NB4 (cell line): Measurements from ENCODE around the gene LRRC3C.

Experiments
- DNase-seq: peaks from one replicate; pipeline ENCODE4 v3.0.0; 2010; ENCODE audit warnings: low read depth
- H3K4me3 ChIP-seq: one replicate; pipeline ENCODE4 v1.5.1; 2011; ENCODE audit warnings: mild to moderate bottlenecking, low read depth, low read length, moderate library complexity
- CTCF ChIP-seq: IDR thresholded peaks from one replicate; pipeline ENCODE4 v1.5.1; 2012; ENCODE audit warnings: low read depth, low read length
- MAX ChIP-seq: IDR thresholded peaks from 2 replicates; pipeline ENCODE4 v1.6.1; 2011; ENCODE audit warnings: low read depth, low read length
- MYC ChIP-seq: IDR thresholded peaks from 2 replicates; pipeline ENCODE4 v1.6.1; 2011; ENCODE audit warnings: low read depth, low read length
- POLR2A ChIP-seq: IDR thresholded peaks from 2 replicates; pipeline ENCODE4 v1.6.1; 2011; ENCODE audit warnings: mild to moderate bottlenecking; ENCODE audit not compliant: insufficient read length; ENCODE audit errors: extremely low read depth

LRRC3C gene

GRCh38 chr17:39950871-39951348, 23.4 kb downstream of the LRRC3C start:
- DNase-seq: peak; percentile 46
- no peak overlapping the region for H3K4me3 ChIP-seq
- TF ChIP-seq MAX: no peak
- TF ChIP-seq POLR2A: no peak
- TF ChIP-seq CTCF: no peak
- no peak for TF ChIP-seq MYC

GRCh38 chr17:39951924-39952679, 24.6 kb downstream of the LRRC3C start:
- no peak for TF ChIP-seq CTCF
- TF ChIP-seq MYC: no peak
- no peak for TF ChIP-seq MAX
- TF ChIP-seq POLR2A: no peak
- H3K4me3 ChIP-seq: peak overlapping the region; percentile 42
- no peak for DNase-seq

- TF ChIP-seq MAX (peak; percentile 34; the same call in 1 of the 2 replicates), MYC (no peak), POLR2A (peak; percentile 35), CTCF (no peak)
- DNase-seq: peak; percentile 97
Measured at GRCh38 chr17:39952680-39953470, 25.3 kb downstream of the LRRC3C start.

GRCh38 chr17:39953471-39953888, 25.9 kb downstream of the LRRC3C start:
- H3K4me3 ChIP-seq: peak overlapping the region; percentile 42
- TF ChIP-seq MYC: no peak
- no peak for TF ChIP-seq MAX
- no peak for TF ChIP-seq POLR2A
- no peak for TF ChIP-seq CTCF
- no peak for DNase-seq

More at GRCh38 chr17:39952680-39953470, 25.3 kb downstream of the LRRC3C start:
- peak overlapping the region; percentile 42 for H3K4me3 ChIP-seq

- TF ChIP-seq CTCF: no peak
- TF ChIP-seq MYC: no peak
- H3K4me3 ChIP-seq: no peak overlapping the region
- DNase-seq: no peak
Measured at GRCh38 chr17:39954876-39955275, 27.3 kb downstream of the LRRC3C start.
